ENCODE data around the gene MBD5.

GRCh38 chr2:148416248-148416647 lies 395.4 kb downstream of the MBD5 start:
- no peak for TF ChIP-seq POLR2AphosphoS5 (IDR thresholded peaks at IDR 0.05)
- no peak for TF ChIP-seq POLR2A (IDR thresholded peaks at IDR 0.05)
- TF ChIP-seq CTCF (IDR thresholded peaks at IDR 0.05) = no peak
- no peak for TF ChIP-seq EP300 (IDR thresholded peaks at IDR 0.05)
